SK-N-SH treated with all-trans-retinoic acid at 6 μM for 48 hours (cell line): Measurements from ENCODE around the gene GUCY1B1.

Experiments
- ATAC-seq: fragments of 200-7000 bp; cut with Tn5 transposase; 3 replicates; pipeline ENCODE4 v1.9.1; 2020; ENCODE audit warnings: mild to moderate bottlenecking, moderate library complexity
- ARNTL ChIP-seq: fragments of 450-650 bp; formaldehyde crosslinking; IDR thresholded peaks from 2 replicates; pipeline ENCODE4 v1.5.0; 2020; ENCODE audit warnings: low read depth, mild to moderate bottlenecking, moderate library complexity, borderline replicate concordance
- BACH2 ChIP-seq: fragments of 250-450 bp; sonication (Bioruptor Pico); IDR thresholded peaks from 2 replicates; pipeline ENCODE4 v1.9.0; 2021; ENCODE audit warnings: mild to moderate bottlenecking, borderline replicate concordance
- CSRNP3 ChIP-seq: fragments of 250-450 bp; sonication (Bioruptor Pico); IDR thresholded peaks from 2 replicates; pipeline ENCODE4 v1.5.1; 2021; ENCODE audit warnings: mild to moderate bottlenecking, moderate library complexity
- ESRRG ChIP-seq: fragments of 250-450 bp; sonication (Bioruptor Pico); IDR thresholded peaks from 2 replicates; pipeline ENCODE4 v1.6.1; 2021; ENCODE audit warnings: mild to moderate bottlenecking
- OSR1 ChIP-seq: fragments of 250-450 bp; sonication (Bioruptor Pico); IDR thresholded peaks from 2 replicates; pipeline ENCODE4 v1.8.0; 2022; ENCODE audit warnings: moderate library complexity, mild to moderate bottlenecking, inconsistent platforms
- POU6F1 ChIP-seq: fragments of 250-450 bp; sonication (Bioruptor Pico); IDR thresholded peaks from 2 replicates; pipeline ENCODE4 v1.8.0; 2021; ENCODE audit warnings: low read depth, mild to moderate bottlenecking, moderate library complexity, borderline replicate concordance
- PPARA ChIP-seq: fragments of 250-450 bp; sonication (Bioruptor Pico); IDR thresholded peaks from 2 replicates; pipeline ENCODE4 v1.5.0; 2020; ENCODE audit warnings: mild to moderate bottlenecking, borderline replicate concordance
- RARB ChIP-seq: fragments of 250-450 bp; sonication (Bioruptor Pico); IDR thresholded peaks from 2 replicates; pipeline ENCODE4 v1.8.0; 2021; ENCODE audit warnings: mild to moderate bottlenecking, moderate library complexity
- SNAI2 ChIP-seq: fragments of 250-450 bp; sonication (Bioruptor Pico); IDR thresholded peaks from 2 replicates; pipeline ENCODE4 v1.5.0; 2020; ENCODE audit warnings: mild to moderate bottlenecking, moderate library complexity
- TCF4 ChIP-seq: fragments of 250-450 bp; sonication (Bioruptor Pico); IDR thresholded peaks from 2 replicates; pipeline ENCODE4 v1.8.0; 2021; ENCODE audit warnings: mild to moderate bottlenecking, moderate library complexity, borderline replicate concordance
- TOX ChIP-seq: fragments of 250-450 bp; sonication (Bioruptor Pico); IDR thresholded peaks from 2 replicates; pipeline ENCODE4 v1.8.0; 2021; ENCODE audit warnings: mild to moderate bottlenecking, moderate library complexity, borderline replicate concordance
- TSHZ2 ChIP-seq: fragments of 250-450 bp; sonication (Bioruptor Pico); IDR thresholded peaks from 2 replicates; pipeline ENCODE4 v1.5.0; 2020; ENCODE audit warnings: mild to moderate bottlenecking, moderate library complexity
- ZFP30 ChIP-seq: fragments of 450-650 bp; formaldehyde crosslinking; IDR thresholded peaks from 2 replicates; pipeline ENCODE4 v1.5.0; 2022; ENCODE audit warnings: mild to moderate bottlenecking, moderate library complexity
- ZNF70 ChIP-seq: fragments of 450-650 bp; formaldehyde crosslinking; IDR thresholded peaks from 2 replicates; pipeline ENCODE4 v1.5.0; 2020; ENCODE audit warnings: mild to moderate bottlenecking, moderate library complexity
- ZNF8 ChIP-seq: fragments of 450-650 bp; formaldehyde crosslinking; IDR thresholded peaks from 2 replicates; pipeline ENCODE4 v1.5.0; 2020; ENCODE audit warnings: mild to moderate bottlenecking, moderate library complexity
- TF ChIP-seq, protein P1 (sequence below): fragments of 250-450 bp; sonication (Bioruptor Pico); IDR thresholded peaks from 2 replicates; pipeline ENCODE4 v1.5.1; 2020; ENCODE audit warnings: low read depth, mild to moderate bottlenecking, moderate library complexity

GUCY1B1 gene

GRCh38 chr4:155772459-155773195 lies 13.8 kb downstream of the GUCY1B1 start:
- TF ChIP-seq ZFP30 (CRISPR knock-in tag) (no peak), ZNF70 (CRISPR knock-in tag) (no peak), ARNTL (CRISPR knock-in tag) (no peak), OSR1 (CRISPR knock-in tag) (no peak), ESRRG (CRISPR knock-in tag) (no peak), CSRNP3 (CRISPR knock-in tag) (no peak), TCF4 (CRISPR knock-in tag) (no peak), SNAI2 (CRISPR knock-in tag) (no peak), RARB (no peak), POU6F1 (CRISPR knock-in tag) (no peak), ZNF8 (CRISPR knock-in tag) (no peak), BACH2 (CRISPR knock-in tag) (no peak), TSHZ2 (CRISPR knock-in tag) (no peak), TOX (CRISPR knock-in tag) (no peak)
- ATAC-seq, result no peak

DNA sequence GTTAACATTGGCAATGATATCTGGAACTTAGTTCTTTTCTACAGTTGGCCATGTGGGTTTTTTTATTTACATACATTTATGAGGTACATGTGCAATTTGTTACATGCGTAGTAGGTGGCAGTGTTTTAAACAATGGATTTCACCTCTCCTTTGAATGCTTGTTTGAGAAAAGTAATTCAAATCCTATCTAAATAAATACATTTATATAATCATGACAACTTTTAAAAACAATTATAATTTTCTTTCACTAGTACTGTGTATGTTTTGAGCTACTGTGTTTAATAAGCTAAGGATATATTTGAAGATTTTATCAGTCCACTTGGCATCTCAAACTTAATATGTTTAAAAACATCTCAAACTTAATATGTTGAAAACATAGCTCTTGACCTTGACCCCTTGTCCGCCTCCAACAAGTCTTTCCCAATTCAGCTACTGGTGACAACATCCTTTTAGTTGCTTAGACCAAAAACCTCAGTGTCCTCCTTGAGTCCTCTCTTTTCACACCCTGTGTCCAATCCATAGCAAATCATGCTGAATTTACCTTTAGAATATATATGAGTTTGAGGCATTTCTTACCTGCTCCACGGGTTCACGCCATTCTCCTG lies 14.5 kb downstream of the GUCY1B1 start:
- TF ChIP-seq, protein P1, sequence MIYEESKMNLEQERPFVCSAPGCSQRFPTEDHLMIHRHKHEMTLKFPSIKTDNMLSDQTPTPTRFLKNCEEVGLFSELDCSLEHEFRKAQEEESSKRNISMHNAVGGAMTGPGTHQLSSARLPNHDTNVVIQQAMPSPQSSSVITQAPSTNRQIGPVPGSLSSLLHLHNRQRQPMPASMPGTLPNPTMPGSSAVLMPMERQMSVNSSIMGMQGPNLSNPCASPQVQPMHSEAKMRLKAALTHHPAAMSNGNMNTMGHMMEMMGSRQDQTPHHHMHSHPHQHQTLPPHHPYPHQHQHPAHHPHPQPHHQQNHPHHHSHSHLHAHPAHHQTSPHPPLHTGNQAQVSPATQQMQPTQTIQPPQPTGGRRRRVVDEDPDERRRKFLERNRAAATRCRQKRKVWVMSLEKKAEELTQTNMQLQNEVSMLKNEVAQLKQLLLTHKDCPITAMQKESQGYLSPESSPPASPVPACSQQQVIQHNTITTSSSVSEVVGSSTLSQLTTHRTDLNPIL, result no peak
- no peak for TF ChIP-seq RARB
- no peak for TF ChIP-seq OSR1 (CRISPR knock-in tag)
- TF ChIP-seq, all 23 proteins: peak for 0
- no peak for ATAC-seq

DNA sequence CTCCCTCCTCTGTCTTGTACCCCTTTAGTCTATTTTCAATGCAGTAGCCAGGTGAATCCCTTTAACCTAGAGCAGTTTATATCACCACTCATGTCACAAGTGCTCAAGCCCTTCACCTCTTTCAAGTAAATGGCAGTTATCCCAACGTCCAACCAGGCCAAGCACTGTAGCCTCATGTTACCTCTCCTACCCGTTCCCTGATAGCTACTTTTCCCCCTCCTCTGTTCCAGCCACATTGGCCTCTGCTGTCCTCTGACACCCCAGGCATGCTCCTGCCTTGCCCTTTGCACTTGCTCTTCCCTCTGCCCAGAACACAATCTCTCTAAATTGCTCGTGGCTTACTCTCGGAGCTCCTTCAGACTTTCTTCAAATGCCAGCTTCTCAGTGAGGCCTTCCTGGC lies 15.2 kb downstream of the GUCY1B1 start:
- TF ChIP-seq RARB, result no peak
- no peak for TF ChIP-seq TSHZ2 (CRISPR knock-in tag)
- no peak for TF ChIP-seq ZNF70 (CRISPR knock-in tag)
- no peak for TF ChIP-seq PPARA (CRISPR knock-in tag)
- no peak for TF ChIP-seq ESRRG (CRISPR knock-in tag)
- ATAC-seq, result no peak
